Measurements from ENCODE around the gene CLK3.

DNA sequence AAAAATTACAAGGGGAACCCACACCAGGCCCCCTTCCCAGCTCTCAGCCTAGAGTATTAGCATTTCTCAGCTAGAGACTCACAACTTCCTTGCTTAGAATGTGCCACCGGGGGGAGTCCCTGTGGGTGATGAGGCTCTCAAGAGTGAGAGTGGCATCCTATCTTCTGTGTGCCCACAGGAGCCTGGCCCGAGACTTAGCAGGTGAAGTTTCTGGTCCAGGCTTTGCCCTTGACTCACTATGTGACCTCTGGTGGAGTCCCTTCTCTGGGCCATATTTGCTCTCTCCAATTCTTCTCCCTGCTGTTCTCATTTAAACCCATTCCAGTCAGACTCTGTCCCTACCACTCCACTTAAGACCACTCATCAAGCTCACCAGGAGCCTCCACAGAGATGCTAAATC is 18.1 kb downstream of the CLK3 start:
- TF ChIP-seq, protein P1, sequence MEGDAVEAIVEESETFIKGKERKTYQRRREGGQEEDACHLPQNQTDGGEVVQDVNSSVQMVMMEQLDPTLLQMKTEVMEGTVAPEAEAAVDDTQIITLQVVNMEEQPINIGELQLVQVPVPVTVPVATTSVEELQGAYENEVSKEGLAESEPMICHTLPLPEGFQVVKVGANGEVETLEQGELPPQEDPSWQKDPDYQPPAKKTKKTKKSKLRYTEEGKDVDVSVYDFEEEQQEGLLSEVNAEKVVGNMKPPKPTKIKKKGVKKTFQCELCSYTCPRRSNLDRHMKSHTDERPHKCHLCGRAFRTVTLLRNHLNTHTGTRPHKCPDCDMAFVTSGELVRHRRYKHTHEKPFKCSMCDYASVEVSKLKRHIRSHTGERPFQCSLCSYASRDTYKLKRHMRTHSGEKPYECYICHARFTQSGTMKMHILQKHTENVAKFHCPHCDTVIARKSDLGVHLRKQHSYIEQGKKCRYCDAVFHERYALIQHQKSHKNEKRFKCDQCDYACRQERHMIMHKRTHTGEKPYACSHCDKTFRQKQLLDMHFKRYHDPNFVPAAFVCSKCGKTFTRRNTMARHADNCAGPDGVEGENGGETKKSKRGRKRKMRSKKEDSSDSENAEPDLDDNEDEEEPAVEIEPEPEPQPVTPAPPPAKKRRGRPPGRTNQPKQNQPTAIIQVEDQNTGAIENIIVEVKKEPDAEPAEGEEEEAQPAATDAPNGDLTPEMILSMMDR (IDR thresholded peaks at IDR 0.05) = no peak
- TF ChIP-seq POLR2A (IDR thresholded peaks at IDR 0.05) = no peak

Measured in Peyer's patch (tissue), 4 donors.